Measurements from ENCODE around the gene USP40. TPM values are rescaled to one million over a fixed set of nuclear protein-coding genes. Genes with fewer than 3 reads are reported as not detected.

Gene USP40
- total RNA-seq, 2 donors from 2014 or later: 12.9 to 22.4 TPM

GRCh38 chr2:233490831-233491230 lies 75.8 kb downstream of the USP40 start:
- Mint-ChIP-seq H3K27ac (no peak overlapping the region), H3K9me3 (no peaks in the 10 kb centered on the region), H3K36me3 (ENCODE audit: low read depth) (peaks cover 2% of the 10 kb centered on the region), H3K27me3 (ENCODE audit: insufficient read depth) (no peaks in the 10 kb centered on the region), H3K4me3 (no peak overlapping the region), H3K4me1 (no peaks in the 10 kb centered on the region)
- Histone ChIP-seq H3K4me1 (ENCODE audit: control insufficient read depth, insufficient read depth, low read length) (no peaks in the 10 kb centered on the region), H3K27me3 (ENCODE audit: control insufficient read depth, insufficient read depth, low read length, poor library complexity, severe bottlenecking) (no peaks in the 10 kb centered on the region), H3K4me3 (ENCODE audit: low read length) (no peak overlapping the region), H3K9ac (ENCODE audit: extremely low read depth, low read length, poor library complexity, severe bottlenecking) (no peak overlapping the region), H3K9me3 (ENCODE audit: control insufficient read depth, low read length) (no peaks in the 10 kb centered on the region), H3K36me3 (ENCODE audit: control insufficient read depth, insufficient read depth, low read length) (no peaks in the 10 kb centered on the region), H3K27ac (ENCODE audit: low read depth, low read length) (no peak overlapping the region)
- WGBS, 2 experiments (ENCODE audit: insufficient coverage in 1 of 2, insufficient read length in 1 of 2): 80 to 94% methylated on average over 3 to 7 of the region's 7 CpGs
- DNase-seq: no peak
- TF ChIP-seq CTCF (conservative IDR thresholded peaks at IDR 0.05): no peak

GRCh38 chr2:233489666-233490065 lies 76.9 kb downstream of the USP40 start:
- Histone ChIP-seq H3K4me1 (ENCODE audit: control insufficient read depth, insufficient read depth, low read length) (no peaks in the 10 kb centered on the region), H3K9me3 (ENCODE audit: control insufficient read depth, low read length) (no peaks in the 10 kb centered on the region), H3K27ac (ENCODE audit: low read depth, low read length) (no peak overlapping the region), H3K9ac (ENCODE audit: extremely low read depth, low read length, poor library complexity, severe bottlenecking) (no peak overlapping the region), H3K27me3 (ENCODE audit: control insufficient read depth, insufficient read depth, low read length, poor library complexity, severe bottlenecking) (no peaks in the 10 kb centered on the region), H3K4me3 (ENCODE audit: low read length) (no peak overlapping the region), H3K36me3 (ENCODE audit: control insufficient read depth, insufficient read depth, low read length) (peaks cover 8% of the 10 kb centered on the region)
- Mint-ChIP-seq H3K36me3 (ENCODE audit: low read depth) (peaks cover 11% of the 10 kb centered on the region), H3K27me3 (ENCODE audit: insufficient read depth) (no peaks in the 10 kb centered on the region), H3K9me3 (no peaks in the 10 kb centered on the region), H3K27ac (no peak overlapping the region), H3K4me3 (no peak overlapping the region), H3K4me1 (no peaks in the 10 kb centered on the region)
- DNase-seq: no peak
- 96 to 100% methylated on average over 6 of the region's 6 CpGs for WGBS, 2 experiments (ENCODE audit: insufficient coverage in 1 of 2, insufficient read length in 1 of 2)
- TF ChIP-seq CTCF (conservative IDR thresholded peaks at IDR 0.05): no peak

GRCh38 chr2:233489143-233489542 lies 77.4 kb downstream of the USP40 start:
- WGBS, 2 experiments (ENCODE audit: insufficient coverage in 1 of 2, insufficient read length in 1 of 2): 88 to 93% methylated on average over 9 to 10 of the region's 10 CpGs
- no peak overlapping the region for H3K4me3 ChIP-seq (ENCODE audit: low read length)
- Mint-ChIP-seq H3K4me3 (no peak overlapping the region), H3K27me3 (ENCODE audit: insufficient read depth) (no peaks in the 10 kb centered on the region), H3K9me3 (no peaks in the 10 kb centered on the region), H3K36me3 (ENCODE audit: low read depth) (peaks cover 14% of the 10 kb centered on the region), H3K4me1 (no peaks in the 10 kb centered on the region), H3K27ac (no peak overlapping the region)
- H3K27me3 ChIP-seq (ENCODE audit: control insufficient read depth, insufficient read depth, low read length, poor library complexity, severe bottlenecking): no peaks in the 10 kb centered on the region
- TF ChIP-seq CTCF (conservative IDR thresholded peaks at IDR 0.05): no peak
- H3K36me3 ChIP-seq (ENCODE audit: control insufficient read depth, insufficient read depth, low read length): peaks cover 13% of the 10 kb centered on the region
- no peak overlapping the region for H3K9ac ChIP-seq (ENCODE audit: extremely low read depth, low read length, poor library complexity, severe bottlenecking)
- no peaks in the 10 kb centered on the region for H3K9me3 ChIP-seq (ENCODE audit: control insufficient read depth, low read length)
- DNase-seq: no peak
- H3K27ac ChIP-seq (ENCODE audit: low read depth, low read length): no peak overlapping the region
- no peaks in the 10 kb centered on the region for H3K4me1 ChIP-seq (ENCODE audit: control insufficient read depth, insufficient read depth, low read length)

All from endodermal cell (in vitro differentiated cells).